ENCODE results near the gene ASPHD1.

Gene ASPHD1

DNA sequence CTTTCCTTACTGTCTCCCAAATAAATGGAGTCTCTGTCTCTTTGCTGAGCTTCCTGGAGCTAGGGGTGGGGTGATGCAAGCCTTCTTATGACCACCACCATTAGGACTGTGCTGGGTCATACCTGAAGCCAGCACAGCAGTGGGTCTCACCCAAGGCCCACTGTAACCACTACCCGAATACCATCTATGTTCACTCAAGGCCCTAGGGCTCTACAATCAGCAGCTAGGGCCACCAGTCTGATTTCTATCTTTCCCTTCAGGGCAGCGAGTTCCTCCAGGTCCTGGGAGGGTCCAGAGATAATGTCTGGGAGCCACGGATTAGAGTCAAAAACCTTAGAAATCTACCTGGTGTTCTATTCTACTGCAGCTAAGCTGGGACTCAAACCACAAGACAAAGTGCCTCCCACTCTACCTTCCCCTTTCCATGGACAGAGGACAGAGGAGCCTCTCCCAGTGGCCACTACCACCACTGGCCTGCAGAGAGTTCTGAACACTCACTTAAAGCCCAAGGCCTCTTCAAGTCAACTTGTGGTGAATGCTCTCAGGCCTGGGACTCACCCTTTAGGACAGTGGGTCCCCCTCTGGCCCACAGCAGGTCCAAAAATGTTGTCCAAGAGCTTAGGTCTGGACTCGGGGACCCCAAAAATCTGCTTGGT is 50.6 kb downstream of the ASPHD1 start:
- DNase-seq, result no peak

- no peak for DNase-seq
Observed at GRCh38 chr16:29951625-29952365, 51.5 kb downstream of the ASPHD1 start.

Data from retina (tissue), 1 donor.